COR-L47 (cell line): ENCODE data around the gene UACA.

Experiments used
- DNase-seq: peaks from one replicate; lab custom pipeline; 2025; lab: John Stamatoyannopoulos, UW

The UACA gene

DNA sequence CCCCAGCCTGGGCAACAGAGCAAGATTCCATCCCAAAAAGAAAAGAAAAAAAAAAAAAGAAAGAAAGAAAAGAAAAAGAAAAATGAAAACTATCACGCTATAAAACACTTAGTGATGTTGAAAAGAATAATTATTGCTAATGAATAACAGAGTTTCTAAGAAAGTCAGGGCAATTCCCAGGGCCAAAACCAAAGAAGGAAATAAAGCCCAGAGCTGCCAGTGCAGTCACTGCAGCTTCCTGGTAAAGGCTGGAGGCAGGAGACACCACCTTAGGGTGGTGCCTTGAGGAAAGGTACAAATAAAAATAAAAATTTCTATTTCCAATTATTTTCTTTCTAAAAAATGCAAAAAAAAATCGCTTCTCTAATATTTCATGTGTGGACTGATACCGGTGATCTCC is 19.7 kb upstream of the UACA start:
- no peak for DNase-seq

DNA sequence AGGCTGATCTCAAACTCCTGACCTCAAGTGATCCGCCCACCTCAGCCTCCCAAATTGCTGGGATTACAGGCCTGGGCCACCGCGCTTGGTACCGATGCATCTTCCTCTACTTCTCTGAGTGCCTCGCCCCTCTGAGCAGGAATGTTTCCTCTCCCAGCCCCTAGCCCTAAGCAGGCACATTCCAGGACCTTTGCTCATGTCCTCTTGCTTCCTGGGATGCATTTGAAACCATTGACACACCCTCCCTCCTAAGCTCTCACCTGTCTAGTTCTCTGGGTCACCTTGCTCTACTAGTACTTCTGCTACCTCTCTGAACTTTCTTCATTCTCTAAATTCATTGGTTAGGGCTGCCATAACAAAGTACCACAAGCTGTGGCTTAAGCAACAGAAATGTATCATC is 17.9 kb upstream of the UACA start:
- no peak for DNase-seq

GRCh38 chr15:70778258-70779076 is 15.1 kb upstream of the UACA start:
- no peak for DNase-seq

- no peak for DNase-seq
These were observed 14.0 kb upstream of the UACA start for GRCh38 chr15:70777170-70777926.

DNA sequence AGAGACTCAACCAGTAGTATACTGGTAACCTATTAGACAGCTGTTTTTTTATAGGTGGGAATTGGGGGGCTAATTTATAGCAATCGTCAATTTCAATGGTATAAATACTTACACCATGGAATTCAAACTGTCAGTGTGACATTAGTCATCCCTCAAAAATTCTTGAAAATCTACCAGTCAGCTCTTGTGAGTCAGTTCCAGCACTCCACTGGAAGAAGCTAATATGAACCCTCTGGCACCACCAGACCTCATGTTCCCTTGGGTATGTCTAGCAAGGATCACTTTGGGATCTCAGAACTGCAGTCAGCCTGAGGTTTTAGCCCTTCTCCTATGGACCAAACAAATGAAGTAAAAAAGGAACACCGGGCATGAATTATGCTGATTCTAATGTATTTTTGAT is 11.8 kb upstream of the UACA start:
- DNase-seq = no peak

GRCh38 chr15:70772402-70772801 is 9.0 kb upstream of the UACA start:
- no peak for DNase-seq

GRCh38 chr15:70770863-70771262 is 7.5 kb upstream of the UACA start:
- no peak for DNase-seq

- DNase-seq = no peak
These were observed 5.0 kb upstream of the UACA start for GRCh38 chr15:70768257-70768883.

DNA sequence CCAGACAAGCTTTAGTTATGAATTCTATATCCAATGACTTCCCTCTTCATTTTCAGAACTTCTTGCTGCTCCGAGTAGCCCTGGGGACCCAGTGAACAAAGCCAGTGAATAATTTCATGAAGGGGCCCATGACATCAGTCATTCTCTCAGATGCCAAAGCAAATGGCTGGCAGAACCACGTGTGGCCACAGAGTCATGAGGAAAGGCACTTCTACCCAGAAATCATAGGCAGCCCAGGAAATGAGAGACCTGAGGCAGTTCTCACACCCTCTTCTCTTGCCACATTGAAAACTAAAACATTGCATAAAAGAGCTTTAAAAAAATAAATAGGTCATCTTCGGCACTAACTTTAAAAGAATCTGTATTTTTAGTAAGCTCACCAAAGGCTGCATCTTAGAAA is 4.3 kb upstream of the UACA start:
- DNase-seq = no peak

DNA sequence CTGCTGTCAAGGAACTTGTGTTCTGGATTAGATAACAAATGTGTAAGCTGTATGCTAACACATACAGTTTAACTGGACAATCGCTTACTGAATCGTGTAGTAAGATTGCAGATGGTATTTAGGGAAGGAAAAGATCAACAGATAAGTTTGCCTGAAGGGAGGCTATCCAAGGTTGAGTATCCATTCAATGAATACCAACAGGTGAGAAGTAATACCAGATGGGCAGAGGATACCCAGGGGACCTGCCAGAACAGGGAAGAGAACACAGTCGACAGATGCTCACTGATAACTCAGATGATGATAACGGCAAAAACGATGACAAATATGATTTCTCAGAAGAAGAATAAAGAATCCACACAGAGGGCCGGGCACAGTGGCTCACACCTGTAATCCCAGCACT is 3.2 kb upstream of the UACA start:
- DNase-seq = no peak

GRCh38 chr15:70765504-70766281 is 2.3 kb upstream of the UACA start:
- no peak for DNase-seq

- DNase-seq = no peak
These were observed 782 bp upstream of the UACA start for GRCh38 chr15:70763950-70764730.

- DNase-seq = no peak
These were observed 764 bp downstream of the UACA start for GRCh38 chr15:70762469-70763119.

DNA sequence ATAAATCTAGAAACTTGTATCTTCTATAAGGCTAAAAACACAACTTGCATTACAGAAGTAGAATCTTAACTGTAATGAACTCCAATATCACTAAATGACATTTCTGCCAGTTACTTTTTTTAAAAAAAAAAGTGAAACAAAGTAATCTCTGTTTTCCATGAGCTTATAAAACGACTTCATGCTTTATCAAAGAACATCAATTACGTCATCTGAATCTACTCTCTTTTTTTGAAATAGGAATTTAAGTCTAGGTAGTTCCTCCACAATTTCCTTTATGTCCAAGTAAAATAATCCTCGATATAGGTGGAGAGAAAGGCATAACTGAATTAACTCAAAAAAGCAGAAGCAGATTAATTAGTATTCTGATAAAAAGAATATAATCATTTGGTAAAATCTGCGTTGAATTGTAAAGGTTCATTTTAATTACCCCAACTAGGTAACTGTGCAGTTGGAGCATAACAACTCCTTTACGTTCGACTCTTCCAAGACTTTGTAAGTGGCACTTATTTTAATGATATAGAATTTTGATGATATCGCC is 1.4 kb downstream of the UACA start:
- no peak for DNase-seq

GRCh38 chr15:70761046-70761445 is 2.3 kb downstream of the UACA start:
- no peak for DNase-seq

DNA sequence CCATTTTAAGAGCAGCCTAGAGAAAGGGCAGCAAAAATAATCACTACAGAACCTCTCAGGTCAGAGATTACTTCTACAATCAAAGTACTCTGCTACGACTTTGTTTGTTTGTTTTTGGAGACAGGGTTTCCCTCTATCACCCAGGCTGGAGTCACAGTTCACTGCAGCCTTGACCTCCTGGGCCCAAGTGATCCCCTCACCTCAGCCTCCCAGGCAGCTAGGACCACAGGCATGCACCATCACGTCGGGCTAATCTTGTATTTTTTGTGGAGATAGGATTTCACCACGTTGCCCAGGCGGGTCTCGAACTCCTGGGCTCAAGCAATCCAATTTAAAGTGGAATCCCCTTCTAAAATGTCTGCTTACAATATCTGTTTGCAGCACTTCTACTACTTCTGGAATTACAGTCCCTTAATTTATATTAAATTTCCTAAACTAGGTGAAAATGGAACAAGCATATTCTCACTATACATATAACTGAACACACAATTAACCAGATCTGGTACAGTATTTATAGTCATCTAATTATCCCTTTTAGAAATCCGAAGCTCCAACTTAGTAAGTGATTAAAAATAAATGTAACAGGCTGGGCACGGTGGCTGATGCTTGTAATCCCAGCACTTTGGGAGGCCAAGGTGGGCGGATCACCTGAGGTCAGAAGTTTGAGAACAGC is 4.4 kb downstream of the UACA start:
- DNase-seq = no peak

DNA sequence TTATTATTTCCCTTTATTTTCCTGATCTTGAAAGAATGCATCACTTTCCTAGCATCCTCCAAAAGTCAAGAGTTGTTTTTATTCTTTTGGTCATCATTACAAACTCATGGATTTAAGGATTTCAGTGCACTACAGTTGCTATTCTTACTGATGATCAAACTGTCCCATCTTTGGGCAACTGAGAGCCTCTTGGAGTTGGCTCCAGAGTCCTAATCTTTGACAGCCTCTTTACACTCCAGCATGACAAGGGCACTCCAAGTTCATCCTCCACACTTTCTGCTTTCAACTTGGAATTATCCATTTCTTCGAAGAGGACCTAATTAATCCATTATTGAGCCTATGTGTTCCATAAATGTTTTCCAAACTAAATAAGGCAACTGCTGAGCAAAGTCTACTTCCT is 5.7 kb downstream of the UACA start:
- no peak for DNase-seq

GRCh38 chr15:70754862-70755261 is 8.5 kb downstream of the UACA start:
- no peak for DNase-seq

GRCh38 chr15:70753101-70753829 is 10.1 kb downstream of the UACA start:
- no peak for DNase-seq
